Smooth muscle cell (in vitro differentiated cells): ENCODE data around the gene NUAK1. TPM values are rescaled to one million over a fixed set of nuclear protein-coding genes. Genes with fewer than 3 reads are reported as not detected.

ENCODE experiments used
- DNase-seq: peaks from one replicate; lab custom pipeline; 2025; ENCODE audit not compliant: unreplicated experiment; lab: John Stamatoyannopoulos, UW
- H2AFZ ChIP-seq: fragments of 200-600 bp; sonication (generic); 2 replicates; pipeline ENCODE4 v1.6.0; 2016; ENCODE audit warnings: antibody characterized with exemption, low read depth, mild to moderate bottlenecking
- H3F3A ChIP-seq: fragments of 200-600 bp; sonication (generic); 2 replicates; pipeline ENCODE4 v1.6.0; 2017; ENCODE audit warnings: antibody characterized with exemption, low read depth
- H3K27ac ChIP-seq: fragments of 200-600 bp; sonication (generic); 2 replicates; pipeline ENCODE4 v1.5.1; 2016; ENCODE audit warnings: low read depth, mild to moderate bottlenecking
- H3K27me3 ChIP-seq: fragments of 200-600 bp; sonication (generic); 2 replicates; pipeline ENCODE4 v1.6.1; 2016; ENCODE audit warnings: low read depth, mild to moderate bottlenecking
- H3K36me3 ChIP-seq: fragments of 200-600 bp; sonication (generic); 2 replicates; pipeline ENCODE4 v1.5.1; 2016; ENCODE audit warnings: low read depth
- H3K4me1 ChIP-seq: fragments of 200-600 bp; sonication (generic); 2 replicates; pipeline ENCODE4 v1.5.1; 2016; ENCODE audit warnings: low read depth
- H3K4me2 ChIP-seq: fragments of 200-600 bp; sonication (generic); 2 replicates; pipeline ENCODE4 v1.6.0; 2016; ENCODE audit warnings: mild to moderate bottlenecking
- H3K4me3 ChIP-seq: fragments of 200-600 bp; sonication (generic); 2 replicates; pipeline ENCODE4 v1.5.1; 2016; ENCODE audit warnings: mild to moderate bottlenecking
- H3K79me2 ChIP-seq: fragments of 200-600 bp; sonication (generic); 2 replicates; pipeline ENCODE4 v1.6.0; 2016; ENCODE audit warnings: low read depth, mild to moderate bottlenecking
- H3K9ac ChIP-seq: fragments of 200-600 bp; sonication (generic); 2 replicates; pipeline ENCODE4 v1.6.0; 2016; ENCODE audit warnings: low read depth
- H3K9me3 ChIP-seq: fragments of 200-600 bp; sonication (generic); replicated peaks from 2 replicates; pipeline ENCODE4 v1.5.1; 2016; ENCODE audit warnings: low read depth
- H4K20me1 ChIP-seq: fragments of 200-600 bp; sonication (generic); 2 replicates; pipeline ENCODE4 v1.6.0; 2016; ENCODE audit warnings: low read depth
- CTCF ChIP-seq: fragments of 200-600 bp; sonication (generic); IDR thresholded peaks from 2 replicates; pipeline ENCODE4 v1.5.1; 2017; ENCODE audit warnings: borderline replicate concordance, mild to moderate bottlenecking, antibody characterized with exemption; ENCODE audit not compliant: insufficient read depth, poor library complexity, severe bottlenecking
- WGBS: methylation state at CpG from one replicate; pipeline ENCODE4 v1.1.7; 2016; ENCODE audit warnings: low lambda C conversion rate; 5-methylcytosine and 5-hydroxymethylcytosine counted together
- polyA plus RNA-seq: library from polyadenylated mRNA; unstranded; fragments of >200 nt; fragmentation: Nextera tagmentation; extraction: Ambion mirVana; gene quantifications from 2 replicates; pipeline ENCODE4 v1.2.1, GENCODE V29; 2016
- total RNA-seq: library from RNA; depleted of rRNA; stranded (reverse); fragments of >200 nt; gene quantifications from 2 replicates; pipeline ENCODE4 v1.2.3, GENCODE V29; 2014

The NUAK1 gene
- total and polyA plus RNA-seq, 2 experiments from 2014 or later = 35.3 to 64.2 TPM

- H3K9me3 ChIP-seq = no peaks in the 10 kb centered on the region
- H4K20me1 ChIP-seq = peaks cover 29% of the 10 kb centered on the region
- DNase-seq = no peak
- peaks cover 89% of the 10 kb centered on the region for H3K79me2 ChIP-seq
- no peak for TF ChIP-seq CTCF
- no peak overlapping the region for H2AFZ ChIP-seq
- no peaks in the 10 kb centered on the region for H3K36me3 ChIP-seq
- H3K4me1 ChIP-seq = peaks cover 32% of the 10 kb centered on the region
- peak overlapping the region; percentile 1 for H3K4me2 ChIP-seq
- H3F3A ChIP-seq = peaks cover 44% of the 10 kb centered on the region
- no peaks in the 10 kb centered on the region for H3K27me3 ChIP-seq
- WGBS = 67% methylated on average over 5 of the region's 5 CpGs
- H3K27ac ChIP-seq = peak overlapping the region; percentile 93
- H3K9ac ChIP-seq = no peak overlapping the region
- H3K4me3 ChIP-seq = no peak overlapping the region
These were observed 44.5 kb downstream of the NUAK1 start for GRCh38 chr12:106094304-106094703.

- H3K4me1 ChIP-seq = peaks cover 21% of the 10 kb centered on the region
- no peak for DNase-seq
- no peak overlapping the region for H3K4me3 ChIP-seq
- H2AFZ ChIP-seq = no peak overlapping the region
- H3K27ac ChIP-seq = peak overlapping the region; percentile 93
- H3F3A ChIP-seq = peaks cover 45% of the 10 kb centered on the region
- no peaks in the 10 kb centered on the region for H3K36me3 ChIP-seq
- 52% methylated on average over 6 of the region's 6 CpGs for WGBS
- no peaks in the 10 kb centered on the region for H3K27me3 ChIP-seq
- TF ChIP-seq CTCF = no peak
- H3K9ac ChIP-seq = peak overlapping the region; percentile 46
- peak overlapping the region; percentile 7 for H3K4me2 ChIP-seq
- H4K20me1 ChIP-seq = peaks cover 35% of the 10 kb centered on the region
- H3K79me2 ChIP-seq = peaks cover 89% of the 10 kb centered on the region
- H3K9me3 ChIP-seq = no peaks in the 10 kb centered on the region
These were observed 45.5 kb downstream of the NUAK1 start for GRCh38 chr12:106093246-106093645.

DNA sequence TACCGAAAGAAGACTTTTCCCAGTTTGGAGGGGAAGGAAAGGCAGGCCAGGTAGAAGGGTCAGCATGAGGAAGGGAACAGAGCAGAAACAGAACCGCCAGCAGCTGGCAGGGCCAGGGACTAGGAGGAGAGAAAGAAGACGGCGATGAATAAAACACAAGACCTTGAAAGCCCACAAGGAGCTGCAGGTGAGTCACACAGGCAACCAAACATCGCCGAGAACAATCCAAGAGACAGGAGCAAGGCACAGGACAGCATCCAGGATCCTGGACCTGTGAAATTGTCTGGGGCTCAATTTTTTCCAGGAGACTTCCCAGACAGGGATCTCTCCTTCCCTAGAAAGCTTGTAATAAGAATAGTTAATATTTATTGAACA lies 47.3 kb downstream of the NUAK1 start:
- H3K36me3 ChIP-seq = no peaks in the 10 kb centered on the region
- peaks cover 9% of the 10 kb centered on the region for H3K4me1 ChIP-seq
- DNase-seq = no peak
- 58% methylated on average over 6 of the region's 6 CpGs for WGBS
- peak overlapping the region; percentile 93 for H3K27ac ChIP-seq
- H3K27me3 ChIP-seq = no peaks in the 10 kb centered on the region
- H3K9me3 ChIP-seq = no peaks in the 10 kb centered on the region
- peaks cover 39% of the 10 kb centered on the region for H4K20me1 ChIP-seq
- H2AFZ ChIP-seq = no peak overlapping the region
- no peak overlapping the region for H3K4me3 ChIP-seq
- peaks cover 90% of the 10 kb centered on the region for H3K79me2 ChIP-seq
- H3F3A ChIP-seq = peaks cover 41% of the 10 kb centered on the region
- no peak for TF ChIP-seq CTCF
- peak overlapping the region; percentile 17 for H3K4me2 ChIP-seq
- H3K9ac ChIP-seq = peak overlapping the region; percentile 40
